ENCODE results near the gene NDUFS7.

Gene NDUFS7

GRCh38 chr19:1393841-1394240 is 10.1 kb downstream of the NDUFS7 start:
- no peak for TF ChIP-seq BACH2 (CRISPR knock-in tag; IDR thresholded peaks at IDR 0.05; ENCODE audit: borderline replicate concordance)
- TF ChIP-seq RARB (CRISPR knock-in tag; IDR thresholded peaks at IDR 0.05): no peak
- no peak for TF ChIP-seq ISL1 (CRISPR knock-in tag; IDR thresholded peaks at IDR 0.05)
- no peak; the same call in 2 of the 3 replicates for ATAC-seq

- TF ChIP-seq POU6F1 (CRISPR knock-in tag; IDR thresholded peaks at IDR 0.05; ENCODE audit: borderline replicate concordance, low read depth) (no peak), CREB5 (CRISPR knock-in tag; IDR thresholded peaks at IDR 0.05; ENCODE audit: low read depth) (no peak), ISL1 (CRISPR knock-in tag; IDR thresholded peaks at IDR 0.05) (no peak), ZC3H10 (CRISPR knock-in tag; IDR thresholded peaks at IDR 0.05) (no peak), ZNF8 (CRISPR knock-in tag; IDR thresholded peaks at IDR 0.05) (no peak), ZNF565 (CRISPR knock-in tag; conservative IDR thresholded peaks at IDR 0.05; ENCODE audit: low read depth) (no peak), ZNF70 (CRISPR knock-in tag; IDR thresholded peaks at IDR 0.05) (no peak), TOX (CRISPR knock-in tag; IDR thresholded peaks at IDR 0.05; ENCODE audit: borderline replicate concordance) (no peak), CSRNP3 (CRISPR knock-in tag; IDR thresholded peaks at IDR 0.05) (no peak), PATZ1 (CRISPR knock-in tag; IDR thresholded peaks at IDR 0.05; ENCODE audit: borderline replicate concordance) (no peak), CSDC2 (CRISPR knock-in tag; IDR thresholded peaks at IDR 0.05) (no peak), TCF4 (CRISPR knock-in tag; IDR thresholded peaks at IDR 0.05; ENCODE audit: borderline replicate concordance) (no peak)
- peak; percentile 13 for ATAC-seq
These were observed 10.8 kb downstream of the NDUFS7 start for GRCh38 chr19:1394252-1395193.

- ATAC-seq: peak; percentile 4
- TF ChIP-seq GLIS3 (CRISPR knock-in tag; IDR thresholded peaks at IDR 0.05) (no peak), CREB5 (CRISPR knock-in tag; IDR thresholded peaks at IDR 0.05; ENCODE audit: low read depth) (no peak), BACH2 (CRISPR knock-in tag; IDR thresholded peaks at IDR 0.05; ENCODE audit: borderline replicate concordance) (no peak), ZNF70 (CRISPR knock-in tag; IDR thresholded peaks at IDR 0.05) (no peak), POU6F1 (CRISPR knock-in tag; IDR thresholded peaks at IDR 0.05; ENCODE audit: borderline replicate concordance, low read depth) (no peak), RARB (CRISPR knock-in tag; IDR thresholded peaks at IDR 0.05) (no peak), ZC3H10 (CRISPR knock-in tag; IDR thresholded peaks at IDR 0.05) (no peak), SNAI2 (CRISPR knock-in tag; IDR thresholded peaks at IDR 0.05) (no peak), CSRNP3 (CRISPR knock-in tag; IDR thresholded peaks at IDR 0.05) (no peak), ZNF565 (CRISPR knock-in tag; conservative IDR thresholded peaks at IDR 0.05; ENCODE audit: low read depth) (no peak), ZFP3 (CRISPR knock-in tag; IDR thresholded peaks at IDR 0.05) (no peak), ARNTL (CRISPR knock-in tag; IDR thresholded peaks at IDR 0.05; ENCODE audit: borderline replicate concordance, low read depth) (no peak), ESRRG (CRISPR knock-in tag; IDR thresholded peaks at IDR 0.05) (no peak), CSDC2 (CRISPR knock-in tag; IDR thresholded peaks at IDR 0.05) (no peak)
These were observed 11.7 kb downstream of the NDUFS7 start for GRCh38 chr19:1395194-1396018.
